ENCODE results near the gene CLK2.
"Not testable (repeated sequence)": the region's sequence is repeated elsewhere in the genome, so short reads cannot be mapped to it uniquely, and the experiment has no call there.

- not testable (repeated sequence) for TF ChIP-seq CTCF (conservative IDR thresholded peaks at IDR 0.05 in 1 of 2, IDR thresholded peaks at IDR 0.05 in 1 of 2; ENCODE audit: low read depth in 1 of 2, low read length in 2 of 2); EZH2 (IDR thresholded peaks at IDR 0.05; ENCODE audit: low read length, missing control alignments)
Observed at GRCh38 chr1:155235375-155235774, 37.9 kb downstream of the CLK2 start.

All from fibroblast of lung (primary cell).